Keratinocyte (primary cell): ENCODE data around the gene FGF5. TPM values are rescaled to one million over a fixed set of nuclear protein-coding genes. Genes with fewer than 3 reads are reported as not detected.

Experiments
- DNase-seq: peaks from one replicate; pipeline ENCODE4 v3.0.0-alpha.2; 2011; ENCODE audit warnings: low read depth, missing footprints, low spot score
- FAIRE-seq: peaks from 2 replicates; lab custom pipeline; 2011; peaks lifted over from hg19 to GRCh38; lab: Jason Lieb, UNC
- H2AFZ ChIP-seq: 2 replicates; pipeline ENCODE4 v1.6.0; 2012; ENCODE audit warnings: low read length, control low read depth, inconsistent platforms; ENCODE audit not compliant: control insufficient read depth
- H3K27ac ChIP-seq: 2 replicates; pipeline ENCODE4 v1.5.1; 2011; ENCODE audit warnings: low read length; ENCODE audit not compliant: control insufficient read depth, insufficient read depth
- H3K27me3 ChIP-seq: 3 replicates; pipeline ENCODE4 v1.6.0; 2011; ENCODE audit warnings: low read length; ENCODE audit not compliant: control insufficient read depth, insufficient read depth; ENCODE audit errors: extremely low read depth
- H3K36me3 ChIP-seq, 2 experiments: 2 replicates in 1 of 2; 3 replicates in 1 of 2; pipeline ENCODE4 v1.5.1; 2011; ENCODE audit warnings: low read length in 2 of 2, mild to moderate bottlenecking in 1 of 2; ENCODE audit not compliant: control insufficient read depth in 2 of 2, insufficient read depth in 2 of 2; ENCODE audit errors: extremely low read depth in 1 of 2
- H3K4me1 ChIP-seq: 3 replicates; pipeline ENCODE4 v1.5.1; 2011; ENCODE audit warnings: low read length; ENCODE audit not compliant: control insufficient read depth, insufficient read depth; ENCODE audit errors: extremely low read depth
- H3K4me2 ChIP-seq: 3 replicates; pipeline ENCODE4 v1.6.0; 2011; ENCODE audit warnings: low read depth, low read length; ENCODE audit not compliant: control insufficient read depth, insufficient read depth; ENCODE audit errors: extremely low read depth
- H3K4me3 ChIP-seq, 3 experiments: fragments of 200-600 bp in 1 of 3; sonication (generic) in 1 of 3; 2 replicates in 2 of 3; 3 replicates in 1 of 3; pipeline ENCODE4 v1.5.1; 2011 to 2016; ENCODE audit warnings: low read length in 3 of 3, mild to moderate bottlenecking in 3 of 3, control low read depth in 2 of 3, inconsistent platforms in 1 of 3, low read depth in 1 of 3, mixed read lengths in 1 of 3, mixed run types in 1 of 3, moderate library complexity in 1 of 3; ENCODE audit not compliant: control insufficient read depth in 2 of 3, insufficient read depth in 2 of 3; ENCODE audit errors: extremely low read depth in 1 of 3
- H3K79me2 ChIP-seq: 2 replicates; pipeline ENCODE4 v1.6.0; 2012; ENCODE audit warnings: low read length; ENCODE audit not compliant: control insufficient read depth, insufficient read depth
- H3K9ac ChIP-seq: 3 replicates; pipeline ENCODE4 v1.6.0; 2011; ENCODE audit warnings: low read length; ENCODE audit not compliant: control insufficient read depth, insufficient read depth; ENCODE audit errors: extremely low read depth
- H3K9me1 ChIP-seq: 3 replicates; pipeline ENCODE4 v1.6.0; 2011; ENCODE audit warnings: low read length; ENCODE audit not compliant: control insufficient read depth, insufficient read depth; ENCODE audit errors: extremely low read depth
- H3K9me3 ChIP-seq: 2 replicates; pipeline ENCODE4 v1.5.1; 2012; ENCODE audit warnings: low read depth, low read length; ENCODE audit not compliant: control insufficient read depth
- H4K20me1 ChIP-seq: 3 replicates; pipeline ENCODE4 v1.6.0; 2011; ENCODE audit warnings: low read length; ENCODE audit not compliant: control insufficient read depth, insufficient read depth; ENCODE audit errors: extremely low read depth
- EZH2 ChIP-seq: IDR thresholded peaks from one replicate; pipeline ENCODE4 v1.6.1; 2012; ENCODE audit warnings: inconsistent platforms, mild to moderate bottlenecking, low read length, moderate library complexity
- dilution Hi-C: fragments of 300-500 bp; cut with MboI; formaldehyde crosslinking; loops from one replicate; pipeline ENCODE4 v1.7.0; 2020; ENCODE audit warnings: low sequenced_read_pairs; ENCODE audit not compliant: extremely low pct_ligation_motif_present
- polyA plus RNA-seq, 5 experiments: library from polyadenylated mRNA; depleted of rRNA in 3 of 5; stranded (reverse) in 3 of 5; stranded (forward) in 1 of 5; unstranded in 1 of 5; fragments of >200 nt; gene quantifications; 1 replicate in 1 of 5; 2 replicates in 3 of 5; 3 replicates in 1 of 5; pipeline versions ENCODE4 v1.2.1 to v1.2.3, GENCODE V29; 2011 to 2012; ENCODE audit warnings: missing spikeins in 2 of 5, low read depth in 1 of 5, low replicate concordance in 1 of 5
- TF ChIP-seq, protein P1 (sequence below), 3 experiments: IDR thresholded peaks in 1 of 3; conservative IDR thresholded peaks in 1 of 3; optimal IDR thresholded peaks in 1 of 3; 2 replicates in 2 of 3; 3 replicates in 1 of 3; pipeline versions ENCODE3 to v1.5.1; 2011; ENCODE audit warnings: low read length in 3 of 3, mild to moderate bottlenecking in 3 of 3, moderate library complexity in 2 of 3, control low read depth in 1 of 3, inconsistent platforms in 1 of 3; ENCODE audit not compliant: insufficient read depth in 2 of 3; ENCODE audit errors: extremely low read depth in 1 of 3

The FGF5 gene
- polyA plus RNA-seq, 1 donor (not counting 4 experiments of a cell fraction or from before 2014, with no cell fraction given), result 3.9 TPM

DNA sequence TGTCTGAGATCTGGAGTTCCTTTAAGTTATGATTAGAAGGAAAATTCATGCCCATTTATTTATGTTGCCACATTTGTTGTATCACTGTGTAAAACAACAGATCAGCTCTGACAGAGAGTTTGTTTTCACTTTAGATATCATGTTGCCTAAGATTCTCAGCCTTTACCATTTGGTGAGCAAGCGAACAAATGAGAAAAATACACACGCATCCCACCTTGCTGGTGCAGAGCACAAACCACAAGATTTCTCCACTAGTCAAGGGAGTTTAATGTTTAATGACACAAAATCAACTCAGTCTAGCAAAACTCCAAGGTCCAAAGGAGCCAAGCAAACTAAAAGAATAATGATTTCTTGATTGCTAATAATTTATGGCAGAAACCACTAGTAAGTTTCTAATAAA, 27.7 kb downstream of the FGF5 start:
- DNase-seq (no peak), FAIRE-seq (no peak)
- dilution Hi-C loops, result no loop called here
- H3K4me3 ChIP-seq, result no peak overlapping the region
- no peaks in the 10 kb centered on the region for H3K27me3 ChIP-seq
- H3K79me2 ChIP-seq, result no peaks in the 10 kb centered on the region
- H3K4me2 ChIP-seq, result no peak overlapping the region
- no peak overlapping the region for H3K27ac ChIP-seq
- H3K9me3 ChIP-seq, result no peaks in the 10 kb centered on the region
- no peaks in the 10 kb centered on the region for H3K36me3 ChIP-seq
- no peak overlapping the region for H2AFZ ChIP-seq
- TF ChIP-seq, protein P1, sequence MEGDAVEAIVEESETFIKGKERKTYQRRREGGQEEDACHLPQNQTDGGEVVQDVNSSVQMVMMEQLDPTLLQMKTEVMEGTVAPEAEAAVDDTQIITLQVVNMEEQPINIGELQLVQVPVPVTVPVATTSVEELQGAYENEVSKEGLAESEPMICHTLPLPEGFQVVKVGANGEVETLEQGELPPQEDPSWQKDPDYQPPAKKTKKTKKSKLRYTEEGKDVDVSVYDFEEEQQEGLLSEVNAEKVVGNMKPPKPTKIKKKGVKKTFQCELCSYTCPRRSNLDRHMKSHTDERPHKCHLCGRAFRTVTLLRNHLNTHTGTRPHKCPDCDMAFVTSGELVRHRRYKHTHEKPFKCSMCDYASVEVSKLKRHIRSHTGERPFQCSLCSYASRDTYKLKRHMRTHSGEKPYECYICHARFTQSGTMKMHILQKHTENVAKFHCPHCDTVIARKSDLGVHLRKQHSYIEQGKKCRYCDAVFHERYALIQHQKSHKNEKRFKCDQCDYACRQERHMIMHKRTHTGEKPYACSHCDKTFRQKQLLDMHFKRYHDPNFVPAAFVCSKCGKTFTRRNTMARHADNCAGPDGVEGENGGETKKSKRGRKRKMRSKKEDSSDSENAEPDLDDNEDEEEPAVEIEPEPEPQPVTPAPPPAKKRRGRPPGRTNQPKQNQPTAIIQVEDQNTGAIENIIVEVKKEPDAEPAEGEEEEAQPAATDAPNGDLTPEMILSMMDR (optimal IDR thresholded peaks at IDR 0.05 in 1 of 3, IDR thresholded peaks at IDR 0.05 in 1 of 3, conservative IDR thresholded peaks at IDR 0.05 in 1 of 3; ENCODE audit: extremely low read depth in 1 of 3, insufficient read depth in 2 of 3, low read length in 3 of 3), result no peak
- no peak for TF ChIP-seq EZH2
- H3K9me1 ChIP-seq, result no peaks in the 10 kb centered on the region
- no peaks in the 10 kb centered on the region for H3K4me1 ChIP-seq
- H3K9ac ChIP-seq, result no peak overlapping the region
- no peaks in the 10 kb centered on the region for H4K20me1 ChIP-seq

DNA sequence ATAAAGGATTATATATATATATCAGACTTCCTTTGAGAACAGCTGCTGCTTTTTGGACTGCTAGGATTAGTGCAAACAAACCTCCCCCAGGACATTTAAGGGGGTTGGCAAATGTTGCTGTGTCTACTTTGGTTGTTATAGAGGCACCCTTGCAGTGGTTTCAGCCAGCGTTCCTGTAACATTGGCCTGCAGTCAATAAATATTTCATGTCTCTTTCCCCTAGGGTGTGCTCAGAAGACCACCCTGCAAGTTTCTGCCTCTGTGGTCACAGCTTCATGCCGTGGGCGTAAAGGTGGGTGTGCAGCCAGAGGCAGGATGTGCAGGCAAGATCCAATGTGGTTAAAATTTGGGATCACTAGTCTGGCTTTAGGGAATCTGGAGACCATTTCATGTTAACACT, 28.9 kb downstream of the FGF5 start:
- no peak for FAIRE-seq
- no peak overlapping the region for H3K4me2 ChIP-seq
- no peaks in the 10 kb centered on the region for H3K79me2 ChIP-seq
- H3K9ac ChIP-seq, result no peak overlapping the region
- no peaks in the 10 kb centered on the region for H3K36me3 ChIP-seq
- H3K4me1 ChIP-seq, result no peaks in the 10 kb centered on the region
- no peak overlapping the region for H2AFZ ChIP-seq
- H3K4me3 ChIP-seq, result no peak overlapping the region
- TF ChIP-seq EZH2, result no peak
- TF ChIP-seq, protein P1 (optimal IDR thresholded peaks at IDR 0.05 in 1 of 3, IDR thresholded peaks at IDR 0.05 in 1 of 3, conservative IDR thresholded peaks at IDR 0.05 in 1 of 3; ENCODE audit: extremely low read depth in 1 of 3, insufficient read depth in 2 of 3, low read length in 3 of 3), result no peak
- no peaks in the 10 kb centered on the region for H3K9me3 ChIP-seq
- no peak overlapping the region for H3K27ac ChIP-seq
- H4K20me1 ChIP-seq, result no peaks in the 10 kb centered on the region
- dilution Hi-C loops, result no loop called here
- DNase-seq, result no peak
- H3K27me3 ChIP-seq, result no peaks in the 10 kb centered on the region
- no peaks in the 10 kb centered on the region for H3K9me1 ChIP-seq
